Thymus (tissue), 14 donors: Measurements from ENCODE around the gene TSSC4. TPM values are rescaled to one million over a fixed set of nuclear protein-coding genes. Genes with fewer than 3 reads are reported as not detected.
"Not testable (repeated sequence)": the region's sequence is repeated elsewhere in the genome, so short reads cannot be mapped to it uniquely, and the experiment has no call there.

Source experiments
- DNase-seq, 9 donors: peaks; one replicate each; pipeline ENCODE4 v3.0.0-alpha.2; 2013; ENCODE audit warnings: low spot score in 9 of 9, low read depth in 6 of 9, missing footprints in 1 of 9
- H3K27ac ChIP-seq, 2 donors: one replicate each; pipeline ENCODE4 v1.5.1; 2013; ENCODE audit warnings: control low read depth in 1 of 2, low read depth in 1 of 2, low read length in 1 of 2, mild to moderate bottlenecking in 1 of 2, moderate library complexity in 1 of 2
- H3K27me3 ChIP-seq, 2 donors: one replicate each; pipeline ENCODE4 v1.5.1; 2013; ENCODE audit warnings: low read length in 1 of 2; ENCODE audit not compliant: control insufficient read depth in 2 of 2, insufficient read depth in 1 of 2
- H3K36me3 ChIP-seq, 2 donors: one replicate each; pipeline ENCODE4 v1.5.1; 2013; ENCODE audit warnings: low read length in 1 of 2, mild to moderate bottlenecking in 1 of 2, moderate library complexity in 1 of 2; ENCODE audit not compliant: control insufficient read depth in 2 of 2, insufficient read depth in 2 of 2
- H3K4me1 ChIP-seq, 2 donors: one replicate each; pipeline ENCODE4 v1.5.1; 2013; ENCODE audit warnings: low read length in 2 of 2; ENCODE audit not compliant: control insufficient read depth in 2 of 2, insufficient read depth in 2 of 2
- H3K4me3 ChIP-seq, 2 donors: one replicate each; pipeline ENCODE4 v1.5.1; 2013; ENCODE audit warnings: low read length in 2 of 2, control low read depth in 1 of 2, mild to moderate bottlenecking in 1 of 2
- H3K9me3 ChIP-seq, 2 donors: one replicate each; pipeline ENCODE4 v1.5.1; 2013; ENCODE audit warnings: low read length in 1 of 2, mild to moderate bottlenecking in 1 of 2; ENCODE audit not compliant: control insufficient read depth in 2 of 2, insufficient read depth in 1 of 2
- WGBS: extraction: QIAGEN DNeasy Blood & Tissue Kit; methylation state at CpG from one replicate; pipeline ENCODE4 v1.1.7; 2013; 5-methylcytosine and 5-hydroxymethylcytosine counted together
- long read RNA-seq, 10 donors: transcript quantifications; one replicate each; lab custom pipeline, GENCODE V29; 2026
- polyA plus RNA-seq: library from polyadenylated mRNA; stranded (reverse); fragments of 200-250 nt; gene quantifications from one replicate; pipeline ENCODE4 v1.2.3, GENCODE V29; 2013
- total RNA-seq: library from RNA; stranded (reverse); fragments of 120-200 nt; gene quantifications from one replicate; pipeline ENCODE4 v1.2.4, GENCODE V29; 2013
- donor health status: healthy.

The TSSC4 gene
- 56.8 TPM for total RNA-seq
- 62.0 TPM for polyA plus RNA-seq
- long read RNA-seq, donor 1, partial matches to known transcripts: 0 of 1 reads
- long read RNA-seq, donor 1, other reads (novel, unspliced or antisense): 0 of 1 reads
- long read RNA-seq, donor 2: 0 reads
- long read RNA-seq, donor 3, transcript TSSC4-201 (3 exons, 1,686 nt): major isoform, 17 of 20 reads
- long read RNA-seq, donor 3, partial matches to known transcripts: 0 of 20 reads
- long read RNA-seq, donor 3, other reads (novel, unspliced or antisense): 0 of 20 reads
- long read RNA-seq, donor 4, transcript TSSC4-201 (3 exons, 1,686 nt): major isoform, 6 of 7 reads
- long read RNA-seq, donor 4, partial matches to known transcripts: 0 of 7 reads
- long read RNA-seq, donor 4, other reads (novel, unspliced or antisense): 0 of 7 reads
- long read RNA-seq, donor 5, transcript TSSC4-201 (3 exons, 1,686 nt): major isoform, 29 of 34 reads
- long read RNA-seq, donor 5, partial matches to known transcripts: 0 of 34 reads
- long read RNA-seq, donor 5, other reads (novel, unspliced or antisense): 0 of 34 reads
- long read RNA-seq, donor 6, transcript TSSC4-201 (3 exons, 1,686 nt): major isoform, 10 of 13 reads
- long read RNA-seq, donor 6, partial matches to known transcripts: 0 of 13 reads
- long read RNA-seq, donor 6, other reads (novel, unspliced or antisense): 0 of 13 reads
- long read RNA-seq, donor 7, transcript TSSC4-201 (3 exons, 1,686 nt): major isoform, 6 of 9 reads
- long read RNA-seq, donor 7, partial matches to known transcripts: 0 of 9 reads
- long read RNA-seq, donor 7, other reads (novel, unspliced or antisense): 0 of 9 reads
- long read RNA-seq, donor 8, partial matches to known transcripts: 0 of 5 reads
- long read RNA-seq, donor 8, other reads (novel, unspliced or antisense): 0 of 5 reads
- long read RNA-seq, donor 9, transcript TSSC4-201 (3 exons, 1,686 nt): major isoform, 9 of 10 reads
- long read RNA-seq, donor 9, partial matches to known transcripts: 0 of 10 reads
- long read RNA-seq, donor 9, other reads (novel, unspliced or antisense): 0 of 10 reads
- long read RNA-seq, donor 10, transcript TSSC4-201 (3 exons, 1,686 nt): major isoform, 14 of 15 reads
- long read RNA-seq, donor 10, partial matches to known transcripts: 0 of 15 reads
- long read RNA-seq, donor 10, other reads (novel, unspliced or antisense): 0 of 15 reads

GRCh38 chr11:2400069-2400761 lies at the start of gene TSSC4:
TSS of gene TSSC4 (plus strand) at chr11:2400750. CDS start at chr11:2402634, 1,884 bp downstream.
- peaks cover 18 to 25% of the 10 kb centered on the region in 2 donors for H3K4me1 ChIP-seq
- peak within 1 kb of the TSS; percentile 86 to 100 for H3K4me3 ChIP-seq
- H3K36me3 ChIP-seq: peaks cover 51% of the 10 kb centered on the region in 2 donors
- no peaks in the 10 kb centered on the region for H3K27me3 ChIP-seq
- H3K9me3 ChIP-seq: peaks cover 0 to 5% of the 10 kb centered on the region in 2 donors
- peak; percentile 99 to 100 (median 100) for DNase-seq
- WGBS: under 1% methylated on average over 66 of the region's 66 CpGs
- peak within 1 kb of the TSS; percentile 95 to 98 for H3K27ac ChIP-seq

GRCh38 chr11:2351701-2352100 lies 48.8 kb upstream of the TSSC4 start:
- DNase-seq: no peak
- no peak overlapping the region for H3K27ac ChIP-seq
- H3K36me3 ChIP-seq: no peaks in the 10 kb centered on the region
- H3K4me1 ChIP-seq: no peaks in the 10 kb centered on the region
- H3K4me3 ChIP-seq: no peak overlapping the region
- H3K9me3 ChIP-seq: peaks cover 0 to 14% of the 10 kb centered on the region in 2 donors
- peaks cover 0 to 2% of the 10 kb centered on the region in 2 donors for H3K27me3 ChIP-seq
- 94% methylated on average over 3 of the region's 3 CpGs for WGBS

- peaks cover 0 to 2% of the 10 kb centered on the region in 2 donors for H3K27me3 ChIP-seq
- H3K27ac ChIP-seq: no peak overlapping the region
- peaks cover 0 to 8% of the 10 kb centered on the region in 2 donors for H3K9me3 ChIP-seq
- 94% methylated on average over 4 of the region's 4 CpGs for WGBS
- H3K4me1 ChIP-seq: no peaks in the 10 kb centered on the region
- H3K4me3 ChIP-seq: no peak overlapping the region
- no peaks in the 10 kb centered on the region for H3K36me3 ChIP-seq
- DNase-seq: no peak
Observed at GRCh38 chr11:2352420-2352819, 48.1 kb upstream of the TSSC4 start.

GRCh38 chr11:2355000-2355644 lies 45.4 kb upstream of the TSSC4 start:
- 86% methylated on average over 7 of the region's 7 CpGs for WGBS
- no peak overlapping the region for H3K4me3 ChIP-seq

GRCh38 chr11:2357246-2357645 lies 43.3 kb upstream of the TSSC4 start:
- H3K36me3 ChIP-seq: no peaks in the 10 kb centered on the region
- no peaks in the 10 kb centered on the region for H3K27me3 ChIP-seq
- H3K27ac ChIP-seq: no peak overlapping the region
- no peaks in the 10 kb centered on the region for H3K4me1 ChIP-seq
- no peak overlapping the region for H3K4me3 ChIP-seq
- no peak for DNase-seq
- 84% methylated on average over 8 of the region's 8 CpGs for WGBS
- no peaks in the 10 kb centered on the region for H3K9me3 ChIP-seq

More at GRCh38 chr11:2355000-2355644, 45.4 kb upstream of the TSSC4 start:
- no peaks in the 10 kb centered on the region for H3K27me3 ChIP-seq
- no peaks in the 10 kb centered on the region for H3K9me3 ChIP-seq
- no peak overlapping the region for H3K27ac ChIP-seq
- DNase-seq: no peak
- no peaks in the 10 kb centered on the region for H3K4me1 ChIP-seq
- no peaks in the 10 kb centered on the region for H3K36me3 ChIP-seq

GRCh38 chr11:2357651-2358050 lies 42.9 kb upstream of the TSSC4 start:
- not testable (repeated sequence) for H3K9me3 ChIP-seq, H3K27me3 ChIP-seq, H3K27ac ChIP-seq, DNase-seq, H3K36me3 ChIP-seq, H3K4me1 ChIP-seq, H3K4me3 ChIP-seq
- WGBS: 99% methylated on average over 13 of the region's 13 CpGs

GRCh38 chr11:2358754-2359442 lies 41.7 kb upstream of the TSSC4 start:
- Histone ChIP-seq H3K36me3 (no peaks in the 10 kb centered on the region), H3K27me3 (no peaks in the 10 kb centered on the region), H3K4me3 (no peak overlapping the region), H3K9me3 (no peaks in the 10 kb centered on the region), H3K4me1 (no peaks in the 10 kb centered on the region), H3K27ac (no peak overlapping the region)
- DNase-seq: no peak
- 96% methylated on average over 11 of the region's 11 CpGs for WGBS

GRCh38 chr11:2359557-2359956 lies 41.0 kb upstream of the TSSC4 start:
- DNase-seq: no peak
- Histone ChIP-seq H3K4me1 (no peaks in the 10 kb centered on the region), H3K36me3 (no peaks in the 10 kb centered on the region), H3K4me3 (no peak overlapping the region), H3K9me3 (no peaks in the 10 kb centered on the region), H3K27me3 (no peaks in the 10 kb centered on the region), H3K27ac (no peak overlapping the region)
- WGBS: 98% methylated on average over 9 of the region's 9 CpGs
